ENCODE measurements around the gene LRRC75A.

The LRRC75A gene

GRCh38 chr17:16507918-16508533 is 16.0 kb upstream of the LRRC75A start:
- Mint-ChIP-seq H3K4me3 (no peak overlapping the region), H3K27ac (no peak overlapping the region), H3K36me3 (no peaks in the 10 kb centered on the region), H3K4me1 (peaks cover 6% of the 10 kb centered on the region), H3K9me3 (no peaks in the 10 kb centered on the region), H3K27me3 (peaks cover 5% of the 10 kb centered on the region)
- DNase-seq (ENCODE audit: low spot score in 2 of 2) = no peak
- no peak for ATAC-seq (ENCODE audit: low read depth)

- Mint-ChIP-seq H3K4me1 (no peaks in the 10 kb centered on the region), H3K9me3 (no peaks in the 10 kb centered on the region), H3K36me3 (no peaks in the 10 kb centered on the region), H3K27ac (no peak overlapping the region), H3K4me3 (no peak overlapping the region), H3K27me3 (peaks cover 5% of the 10 kb centered on the region)
- DNase-seq (ENCODE audit: low spot score in 2 of 2) (no peak), ATAC-seq (ENCODE audit: low read depth) (no peak)
Observed at GRCh38 chr17:16506188-16506587, 14.2 kb upstream of the LRRC75A start.

DNA sequence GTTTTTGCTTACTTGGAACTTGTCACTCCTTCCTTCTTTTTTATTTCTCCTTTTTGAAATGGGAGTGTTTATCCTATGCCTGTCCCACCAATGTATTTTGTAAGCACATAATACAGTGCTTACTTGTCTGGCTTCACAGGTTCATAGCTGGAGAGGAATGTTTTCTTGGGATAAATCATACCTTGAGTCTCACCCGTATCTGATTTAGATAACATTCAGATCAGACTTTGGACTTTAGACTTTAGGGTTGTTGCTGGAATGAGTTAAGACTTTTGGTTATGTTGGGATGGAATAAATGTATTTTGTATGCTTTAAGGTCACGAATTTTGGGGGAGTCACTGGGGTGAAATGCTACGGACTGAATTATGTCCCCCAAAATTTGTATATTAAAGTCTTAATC is 13.0 kb upstream of the LRRC75A start:
- Mint-ChIP-seq H3K4me3 (no peak overlapping the region), H3K36me3 (no peaks in the 10 kb centered on the region), H3K27ac (no peak overlapping the region), H3K4me1 (no peaks in the 10 kb centered on the region), H3K9me3 (no peaks in the 10 kb centered on the region), H3K27me3 (peaks cover 5% of the 10 kb centered on the region)
- ATAC-seq (ENCODE audit: low read depth) (no peak), DNase-seq (ENCODE audit: low spot score in 2 of 2) (no peak)

- Mint-ChIP-seq H3K36me3 (no peaks in the 10 kb centered on the region), H3K27ac (no peak overlapping the region), H3K27me3 (peaks cover 14% of the 10 kb centered on the region), H3K4me1 (no peaks in the 10 kb centered on the region), H3K9me3 (peaks cover 1% of the 10 kb centered on the region), H3K4me3 (no peak overlapping the region)
- DNase-seq (ENCODE audit: low spot score in 2 of 2) = no peak
- no peak for ATAC-seq (ENCODE audit: low read depth)
Observed at GRCh38 chr17:16496820-16497489, 5.0 kb upstream of the LRRC75A start.

GRCh38 chr17:16495980-16496819 is 4.2 kb upstream of the LRRC75A start:
- Mint-ChIP-seq H3K9me3 (peaks cover 1% of the 10 kb centered on the region), H3K4me1 (no peaks in the 10 kb centered on the region), H3K27me3 (peaks cover 14% of the 10 kb centered on the region), H3K27ac (no peak overlapping the region), H3K36me3 (no peaks in the 10 kb centered on the region), H3K4me3 (no peak overlapping the region)
- DNase-seq (ENCODE audit: low spot score in 2 of 2) (no peak), ATAC-seq (ENCODE audit: low read depth) (no peak)

- DNase-seq (ENCODE audit: low spot score in 2 of 2) = no peak
- no peaks in the 10 kb centered on the region for H3K36me3 Mint-ChIP-seq
- no peak overlapping the region for H3K27ac Mint-ChIP-seq
- H3K27me3 Mint-ChIP-seq = peaks cover 14% of the 10 kb centered on the region
- no peak overlapping the region for H3K4me3 Mint-ChIP-seq
- H3K9me3 Mint-ChIP-seq = peaks cover 1% of the 10 kb centered on the region
- no peak for ATAC-seq (ENCODE audit: low read depth)
- H3K4me1 Mint-ChIP-seq = no peaks in the 10 kb centered on the region
Observed at GRCh38 chr17:16495561-16495960, 3.6 kb upstream of the LRRC75A start.

DNA sequence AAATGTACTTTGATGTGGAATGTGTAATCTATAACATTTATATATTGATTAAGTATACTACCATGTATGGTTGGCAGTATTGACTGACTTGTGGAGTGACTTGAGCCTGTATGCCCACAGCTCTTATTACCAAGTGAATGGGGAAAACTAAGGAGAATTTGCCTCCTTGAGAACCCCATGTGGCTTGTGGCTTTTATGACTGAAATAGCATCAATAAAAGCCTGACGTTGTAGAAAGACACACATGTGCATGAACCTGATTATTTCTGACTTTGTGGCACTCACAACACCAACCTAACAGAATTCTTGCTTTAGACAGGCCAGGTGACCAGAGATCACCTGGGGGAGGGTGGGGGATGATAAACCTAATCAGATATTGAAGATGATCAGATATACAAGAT is 2.1 kb upstream of the LRRC75A start:
- H3K9me3 Mint-ChIP-seq = peaks cover 1% of the 10 kb centered on the region
- no peak overlapping the region for H3K27ac Mint-ChIP-seq
- peaks cover 17% of the 10 kb centered on the region for H3K27me3 Mint-ChIP-seq
- peaks cover 2% of the 10 kb centered on the region for H3K4me1 Mint-ChIP-seq
- H3K36me3 Mint-ChIP-seq = no peaks in the 10 kb centered on the region
- H3K4me3 Mint-ChIP-seq = no peak overlapping the region
- DNase-seq (ENCODE audit: low spot score in 2 of 2) (no peak), ATAC-seq (ENCODE audit: low read depth) (no peak)

GRCh38 chr17:16493531-16494046 is 1.6 kb upstream of the LRRC75A start:
- Mint-ChIP-seq H3K4me3 (no peak overlapping the region), H3K4me1 (peaks cover 2% of the 10 kb centered on the region), H3K9me3 (peaks cover 1% of the 10 kb centered on the region), H3K36me3 (no peaks in the 10 kb centered on the region), H3K27ac (no peak overlapping the region), H3K27me3 (peaks cover 19% of the 10 kb centered on the region)
- DNase-seq (ENCODE audit: low spot score in 2 of 2) (no peak), ATAC-seq (ENCODE audit: low read depth) (no peak)

DNA sequence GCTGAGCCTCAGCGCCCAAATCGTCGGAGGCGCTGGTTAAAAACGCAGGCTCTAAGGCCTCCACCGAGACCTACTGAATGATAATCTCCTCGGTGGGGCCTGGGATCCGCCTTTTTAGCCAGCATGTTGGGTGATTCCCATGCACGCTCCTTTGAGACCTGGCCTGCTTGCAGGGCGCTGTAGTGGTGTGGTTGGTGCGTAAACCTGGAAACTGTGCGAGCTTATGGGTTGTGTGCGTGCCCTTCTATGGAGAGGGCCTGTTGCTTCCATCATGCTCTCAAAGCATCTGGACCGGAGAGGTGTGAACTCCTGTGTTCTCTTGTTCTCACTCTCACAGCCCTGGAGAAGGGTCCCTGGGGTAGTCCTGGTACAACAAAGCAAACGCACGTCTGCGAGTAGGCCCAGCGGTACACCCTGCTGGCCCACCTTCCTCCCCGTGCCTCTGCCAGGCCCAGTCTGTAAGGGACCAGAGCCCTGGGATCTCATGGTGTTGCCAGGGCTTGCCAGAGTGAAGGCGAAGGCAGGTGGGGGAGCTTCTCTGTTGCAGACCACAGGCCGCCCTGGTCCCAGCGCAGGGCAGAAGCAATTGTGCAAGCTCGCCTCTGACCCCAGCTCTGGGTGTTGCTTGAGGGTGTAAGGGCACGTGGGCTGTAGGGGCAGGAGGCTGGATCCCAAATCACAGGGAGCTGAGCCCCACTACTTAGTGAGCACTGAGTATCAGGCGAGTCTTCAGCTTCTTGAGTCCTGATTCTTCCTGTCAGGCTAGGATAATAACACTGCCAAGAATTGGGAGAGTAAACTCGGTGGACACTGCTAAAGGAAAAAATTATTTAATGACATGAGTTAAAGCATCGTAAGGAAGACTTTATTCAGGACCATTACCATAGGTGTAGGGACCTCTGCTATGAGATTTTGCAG is 879 bp upstream of the LRRC75A start:
- Mint-ChIP-seq H3K4me3 (peak overlapping the region; percentile 81), H3K4me1 (peaks cover 2% of the 10 kb centered on the region), H3K36me3 (no peaks in the 10 kb centered on the region), H3K9me3 (peaks cover 1% of the 10 kb centered on the region), H3K27me3 (peaks cover 13% of the 10 kb centered on the region), H3K27ac (no peak overlapping the region)
- DNase-seq (ENCODE audit: low spot score in 2 of 2) = no peak
- ATAC-seq (ENCODE audit: low read depth) = no peak

DNA sequence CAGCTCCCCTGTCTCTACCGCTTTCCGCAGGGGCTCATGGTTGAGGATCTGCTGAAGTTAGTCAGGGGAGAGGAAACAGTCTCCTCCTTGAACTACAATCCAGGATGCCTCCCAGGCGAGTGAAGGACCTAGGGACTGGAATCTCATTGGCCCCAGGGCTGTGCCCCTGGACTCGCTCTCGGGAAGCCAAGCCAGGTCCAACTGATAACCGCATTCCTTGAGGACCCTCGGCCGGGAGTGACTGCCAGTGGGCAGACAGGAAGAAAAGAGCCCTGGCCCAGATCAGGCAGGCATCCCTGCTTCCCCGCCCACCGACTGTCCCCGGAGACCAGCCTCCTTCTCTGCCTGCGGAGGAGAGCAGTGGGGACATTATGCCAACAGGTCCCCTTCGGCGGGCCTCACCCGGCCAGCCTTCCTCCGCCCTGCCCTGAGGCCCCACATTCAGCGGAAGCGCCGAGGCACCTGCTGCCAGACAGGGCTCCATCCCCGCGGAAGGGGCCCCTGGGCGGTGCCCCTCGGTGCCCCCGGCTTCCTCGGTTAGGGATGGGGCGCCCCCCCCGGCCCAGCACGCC is 776 bp downstream of the LRRC75A start:
- Mint-ChIP-seq H3K4me3 (peak overlapping the region; percentile 71), H3K9me3 (peaks cover 1% of the 10 kb centered on the region), H3K36me3 (no peaks in the 10 kb centered on the region), H3K27ac (no peak overlapping the region), H3K27me3 (peaks cover 10% of the 10 kb centered on the region), H3K4me1 (peaks cover 2% of the 10 kb centered on the region)
- DNase-seq (ENCODE audit: low spot score in 2 of 2) (peak in 1 of 2 donors; percentile 13), ATAC-seq (ENCODE audit: low read depth) (peak; percentile 21)

DNA sequence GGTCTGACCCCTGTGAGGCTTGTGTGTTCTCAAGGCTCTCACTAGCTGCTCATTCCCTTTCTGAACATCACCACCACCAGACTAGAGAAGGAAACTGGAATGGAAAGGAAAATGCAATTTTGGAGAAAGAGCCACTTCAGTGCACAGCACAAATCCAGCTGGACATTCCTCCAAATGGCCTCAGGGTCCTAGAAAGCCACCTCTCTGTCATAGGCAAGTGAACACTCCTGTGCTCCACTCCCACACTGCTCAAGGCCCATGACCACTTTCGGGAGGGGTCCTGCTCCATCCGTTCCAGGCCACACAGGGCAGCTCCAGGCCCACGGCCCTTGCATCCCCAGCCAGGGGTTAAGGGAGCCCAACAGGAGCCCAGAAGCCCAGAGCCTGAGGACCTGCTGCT is 2.6 kb downstream of the LRRC75A start:
- Mint-ChIP-seq H3K27me3 (peaks cover 9% of the 10 kb centered on the region), H3K9me3 (no peaks in the 10 kb centered on the region), H3K36me3 (no peaks in the 10 kb centered on the region), H3K4me3 (no peak overlapping the region), H3K4me1 (peaks cover 2% of the 10 kb centered on the region), H3K27ac (no peak overlapping the region)
- ATAC-seq (ENCODE audit: low read depth) (no peak), DNase-seq (ENCODE audit: low spot score in 2 of 2) (no peak)

DNA sequence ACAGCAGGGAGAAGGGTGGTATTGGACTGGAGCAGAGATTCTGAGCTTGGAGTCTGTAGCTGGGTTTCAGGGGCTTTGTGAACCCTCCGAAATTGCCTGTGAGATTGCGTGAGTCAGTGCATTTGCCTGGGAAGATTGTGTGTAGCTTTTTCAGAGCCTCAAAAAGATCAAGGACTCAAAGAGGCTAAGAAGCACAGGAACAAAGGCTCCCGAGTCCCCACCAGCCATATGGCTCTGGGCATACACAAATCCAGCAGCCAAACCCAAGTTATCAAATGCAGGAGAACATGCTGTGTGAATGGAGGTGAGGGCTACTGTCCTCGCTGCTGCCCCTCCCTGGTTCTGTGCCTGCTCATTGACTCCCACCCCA is 3.0 kb downstream of the LRRC75A start:
- DNase-seq (ENCODE audit: low spot score in 2 of 2) = no peak

GRCh38 chr17:16488186-16488967 is 3.6 kb downstream of the LRRC75A start:
- Mint-ChIP-seq H3K9me3 (no peaks in the 10 kb centered on the region), H3K27me3 (peaks cover 12% of the 10 kb centered on the region), H3K4me3 (no peak overlapping the region), H3K36me3 (no peaks in the 10 kb centered on the region), H3K4me1 (peaks cover 2% of the 10 kb centered on the region), H3K27ac (no peak overlapping the region)
- ATAC-seq (ENCODE audit: low read depth) (no peak), DNase-seq (ENCODE audit: low spot score in 2 of 2) (no peak)

More for the DNA sequence above, 3.0 kb downstream of the LRRC75A start:
- no peak for ATAC-seq (ENCODE audit: low read depth)
- no peak overlapping the region for H3K4me3 Mint-ChIP-seq
- peaks cover 2% of the 10 kb centered on the region for H3K4me1 Mint-ChIP-seq
- H3K27me3 Mint-ChIP-seq = peaks cover 12% of the 10 kb centered on the region
- H3K36me3 Mint-ChIP-seq = no peaks in the 10 kb centered on the region
- no peaks in the 10 kb centered on the region for H3K9me3 Mint-ChIP-seq
- H3K27ac Mint-ChIP-seq = no peak overlapping the region
